ENCODE results near the gene MICAL3.
"Not testable (repeated sequence)": the region's sequence is repeated elsewhere in the genome, so short reads cannot be mapped to it uniquely, and the experiment has no call there.

The MICAL3 gene

GRCh38 chr22:18024276-18024939 is at the start of gene MICAL3:
Gene MICAL3, minus strand, starts transcription at chr22:18024561. Its CDS starts 117,749 bp downstream, at chr22:17906812.
- DNase-seq: peak in 5 of 6 experiments; percentile 13 to 62 (median 31)

- DNase-seq: not testable (repeated sequence)
Measured at GRCh38 chr22:18073927-18074326, 49.6 kb upstream of the MICAL3 start.

- DNase-seq: no peak
Measured at GRCh38 chr22:18073467-18073866, 49.1 kb upstream of the MICAL3 start.

- no peak for DNase-seq
Measured at GRCh38 chr22:18071968-18072310, 47.6 kb upstream of the MICAL3 start.

- DNase-seq: not testable (repeated sequence)
Measured at GRCh38 chr22:18071307-18071967, 47.1 kb upstream of the MICAL3 start.

- DNase-seq: no peak
Measured at GRCh38 chr22:18070556-18071306, 46.4 kb upstream of the MICAL3 start.

- DNase-seq: no peak
Measured at GRCh38 chr22:18070041-18070440, 45.7 kb upstream of the MICAL3 start.

- no peak for DNase-seq
Measured at GRCh38 chr22:18069041-18069440, 44.7 kb upstream of the MICAL3 start.

- DNase-seq: no peak
Measured at GRCh38 chr22:18068381-18068988, 44.1 kb upstream of the MICAL3 start.

GRCh38 chr22:18067548-18068341 is 43.4 kb upstream of the MICAL3 start:
- no peak for DNase-seq

- DNase-seq: no peak
Measured at GRCh38 chr22:18067121-18067520, 42.8 kb upstream of the MICAL3 start.

GRCh38 chr22:18066181-18066859 is 42.0 kb upstream of the MICAL3 start:
- DNase-seq: no peak

- DNase-seq: no peak
Measured at GRCh38 chr22:18065256-18065655, 40.9 kb upstream of the MICAL3 start.

- no peak for DNase-seq
Measured at GRCh38 chr22:18064636-18065035, 40.3 kb upstream of the MICAL3 start.

- not testable (repeated sequence) for DNase-seq
Measured at GRCh38 chr22:18063715-18064114, 39.4 kb upstream of the MICAL3 start.

GRCh38 chr22:18063306-18063705 is 38.9 kb upstream of the MICAL3 start:
- no peak for DNase-seq

GRCh38 chr22:18062421-18062820 is 38.1 kb upstream of the MICAL3 start:
- no peak for DNase-seq

GRCh38 chr22:18060646-18061620 is 36.6 kb upstream of the MICAL3 start:
- DNase-seq: no peak

GRCh38 chr22:18059991-18060390 is 35.6 kb upstream of the MICAL3 start:
- DNase-seq: no peak

GRCh38 chr22:18059473-18059872 is 35.1 kb upstream of the MICAL3 start:
- DNase-seq: no peak

- no peak for DNase-seq
Measured at GRCh38 chr22:18059094-18059417, 34.7 kb upstream of the MICAL3 start.

Data from stimulated activated naive CD4-positive, alpha-beta T cell (primary cell).